SH-SY5Y (cell line): ENCODE measurements around the gene MGAT4D.

ENCODE experiments used
- GATA2 ChIP-seq: IDR thresholded peaks from 2 replicates; pipeline ENCODE4 v1.6.1; 2011; ENCODE audit warnings: mild to moderate bottlenecking, low read depth, low read length
- GATA3 ChIP-seq: IDR thresholded peaks from 2 replicates; pipeline ENCODE4 v1.6.1; 2011; ENCODE audit warnings: low read depth, mild to moderate bottlenecking, low read length, moderate library complexity

GRCh38 chr4:140485939-140486338 lies 12.2 kb downstream of the MGAT4D start:
- TF ChIP-seq GATA2 (no peak), GATA3 (no peak)
